Stimulated activated naive B cell treated with anti-CD40 and anti-IgM and Interleukin-4, amounts not matched to agents 10 μg/mL and 1 μg/mL and 100 μg/mL, for 72 hours (primary cell): ENCODE measurements around the gene NSUN4.
"Not testable (repeated sequence)": the region's sequence is repeated elsewhere in the genome, so short reads cannot be mapped to it uniquely, and the experiment has no call there.

ENCODE experiments used
- ATAC-seq, 2 donors: fragments of 150-1000 bp; cut with Tn5 transposase; replicated peaks; 2 replicates each; pipeline ENCODE4 v1.10.0; 2021; ENCODE audit warnings: moderate library complexity in 1 of 2
- DNase-seq: peaks from one replicate; pipeline ENCODE4 v3.0.0; 2021
- H3K27ac Mint-ChIP-seq: one replicate; pipeline ENCODE4 v1.8.0; 2022; ENCODE audit warnings: mild to moderate bottlenecking, mixed read lengths
- H3K27me3 Mint-ChIP-seq, 2 donors: one replicate each; pipeline ENCODE4 v1.8.0; 2022; ENCODE audit warnings: mixed read lengths in 2 of 2
- H3K36me3 Mint-ChIP-seq, 2 donors: one replicate each; pipeline ENCODE4 v1.8.0; 2022; ENCODE audit warnings: mixed read lengths in 2 of 2, mild to moderate bottlenecking in 1 of 2
- H3K4me1 Mint-ChIP-seq, 2 donors: one replicate each; pipeline ENCODE4 v1.8.0; 2022; ENCODE audit warnings: mixed read lengths in 2 of 2, mild to moderate bottlenecking in 1 of 2
- H3K4me3 Mint-ChIP-seq, 2 donors: one replicate each; pipeline ENCODE4 v1.8.0; 2022; ENCODE audit warnings: mild to moderate bottlenecking in 2 of 2, mixed read lengths in 2 of 2, moderate library complexity in 1 of 2
- H3K9me3 Mint-ChIP-seq, 2 donors: one replicate each; pipeline ENCODE4 v1.8.0; 2022; ENCODE audit warnings: mixed read lengths in 2 of 2, mild to moderate bottlenecking in 1 of 2

NSUN4 gene

GRCh38 chr1:46315669-46316403, 24.8 kb upstream of the NSUN4 start:
- Mint-ChIP-seq H3K9me3 (no peaks in the 10 kb centered on the region), H3K27ac (peak overlapping the region; percentile 2), H3K4me3 (no peak overlapping the region), H3K27me3 (no peaks in the 10 kb centered on the region), H3K4me1 (peaks cover 10 to 21% of the 10 kb centered on the region in 2 donors), H3K36me3 (peaks cover 39 to 47% of the 10 kb centered on the region in 2 donors)
- ATAC-seq = peak; percentile 72 to 82
- DNase-seq = no peak

- peaks cover 20 to 35% of the 10 kb centered on the region in 2 donors for H3K4me1 Mint-ChIP-seq
- H3K9me3 Mint-ChIP-seq = no peaks in the 10 kb centered on the region
- H3K27ac Mint-ChIP-seq = peak overlapping the region; percentile 9
- ATAC-seq = no peak
- no peak overlapping the region for H3K4me3 Mint-ChIP-seq
- DNase-seq = no peak
- H3K27me3 Mint-ChIP-seq = no peaks in the 10 kb centered on the region
- peaks cover 45 to 51% of the 10 kb centered on the region in 2 donors for H3K36me3 Mint-ChIP-seq
These were observed 23.3 kb upstream of the NSUN4 start for GRCh38 chr1:46317323-46317722.

GRCh38 chr1:46319301-46319700, 21.3 kb upstream of the NSUN4 start:
- not testable (repeated sequence) for ATAC-seq, H3K9me3 Mint-ChIP-seq, H3K4me3 Mint-ChIP-seq, H3K27me3 Mint-ChIP-seq, H3K27ac Mint-ChIP-seq, DNase-seq
- Mint-ChIP-seq H3K36me3 (peaks cover 37 to 48% of the 10 kb centered on the region in 2 donors), H3K4me1 (peaks cover 22 to 45% of the 10 kb centered on the region in 2 donors)

GRCh38 chr1:46319960-46320914, 20.4 kb upstream of the NSUN4 start:
- H3K27ac Mint-ChIP-seq = peak overlapping the region; percentile 48

GRCh38 chr1:46322191-46322590, 18.4 kb upstream of the NSUN4 start:
- peaks cover 33 to 47% of the 10 kb centered on the region in 2 donors for H3K36me3 Mint-ChIP-seq
- not testable (repeated sequence) for H3K27me3 Mint-ChIP-seq, ATAC-seq, DNase-seq, H3K9me3 Mint-ChIP-seq
- H3K27ac Mint-ChIP-seq = peak overlapping the region; percentile 86
- H3K4me3 Mint-ChIP-seq = peak overlapping the region in 1 of 2 donors; percentile 21
- peaks cover 23 to 60% of the 10 kb centered on the region in 2 donors for H3K4me1 Mint-ChIP-seq

More at GRCh38 chr1:46319960-46320914, 20.4 kb upstream of the NSUN4 start:
- DNase-seq, H3K4me3 Mint-ChIP-seq, H3K27me3 Mint-ChIP-seq, ATAC-seq, H3K9me3 Mint-ChIP-seq: not testable (repeated sequence)
- Mint-ChIP-seq H3K36me3 (peaks cover 33 to 48% of the 10 kb centered on the region in 2 donors), H3K4me1 (peaks cover 22 to 53% of the 10 kb centered on the region in 2 donors)

- ATAC-seq (peak; percentile 63 to 64), DNase-seq (peak; percentile 69)
- peaks cover 33 to 54% of the 10 kb centered on the region in 2 donors for H3K36me3 Mint-ChIP-seq
- H3K27ac Mint-ChIP-seq = peak overlapping the region; percentile 96
- H3K9me3 Mint-ChIP-seq, H3K27me3 Mint-ChIP-seq: not testable (repeated sequence)
- peaks cover 21 to 71% of the 10 kb centered on the region in 2 donors for H3K4me1 Mint-ChIP-seq
- H3K4me3 Mint-ChIP-seq = peak overlapping the region; percentile 63 to 69
These were observed 15.1 kb upstream of the NSUN4 start for GRCh38 chr1:46325285-46326076.

GRCh38 chr1:46328182-46328581, 12.4 kb upstream of the NSUN4 start:
- not testable (repeated sequence) for H3K9me3 Mint-ChIP-seq, ATAC-seq, DNase-seq, H3K27ac Mint-ChIP-seq, H3K27me3 Mint-ChIP-seq
- H3K4me1 Mint-ChIP-seq = peaks cover 19 to 79% of the 10 kb centered on the region in 2 donors
- H3K36me3 Mint-ChIP-seq = peaks cover 38 to 51% of the 10 kb centered on the region in 2 donors
- H3K4me3 Mint-ChIP-seq = peak overlapping the region in 1 of 2 donors; percentile 44

GRCh38 chr1:46329807-46330206, 10.8 kb upstream of the NSUN4 start:
- H3K27ac Mint-ChIP-seq = peak overlapping the region; percentile 31
- peaks cover 21 to 81% of the 10 kb centered on the region in 2 donors for H3K4me1 Mint-ChIP-seq
- H3K4me3 Mint-ChIP-seq = peak overlapping the region; percentile 90 to 91
- H3K9me3 Mint-ChIP-seq, H3K27me3 Mint-ChIP-seq, ATAC-seq, DNase-seq: not testable (repeated sequence)
- peaks cover 34 to 43% of the 10 kb centered on the region in 2 donors for H3K36me3 Mint-ChIP-seq

GRCh38 chr1:46330381-46330780, 10.2 kb upstream of the NSUN4 start:
- DNase-seq, ATAC-seq, H3K9me3 Mint-ChIP-seq, H3K27me3 Mint-ChIP-seq: not testable (repeated sequence)
- H3K27ac Mint-ChIP-seq = peak overlapping the region; percentile 97
- peaks cover 30 to 37% of the 10 kb centered on the region in 2 donors for H3K36me3 Mint-ChIP-seq
- peaks cover 17 to 75% of the 10 kb centered on the region in 2 donors for H3K4me1 Mint-ChIP-seq
- peak overlapping the region; percentile 90 to 91 for H3K4me3 Mint-ChIP-seq

- Mint-ChIP-seq H3K27ac (peak overlapping the region; percentile 97), H3K4me3 (peak overlapping the region; percentile 90 to 91)
These were observed 8.6 kb upstream of the NSUN4 start for GRCh38 chr1:46331786-46332540.

GRCh38 chr1:46333300-46334029, 7.1 kb upstream of the NSUN4 start:
- ATAC-seq = peak; percentile 79 to 80
- H3K4me1 Mint-ChIP-seq = peaks cover 15 to 54% of the 10 kb centered on the region in 2 donors
- peak overlapping the region in 1 of 2 donors; percentile 11 for H3K4me3 Mint-ChIP-seq
- H3K36me3 Mint-ChIP-seq = peaks cover 26 to 27% of the 10 kb centered on the region in 2 donors
- peak overlapping the region; percentile 88 for H3K27ac Mint-ChIP-seq
- no peaks in the 10 kb centered on the region for H3K27me3 Mint-ChIP-seq
- DNase-seq = peak; percentile 63
- peaks cover 0 to 4% of the 10 kb centered on the region in 2 donors for H3K9me3 Mint-ChIP-seq

More at GRCh38 chr1:46331786-46332540, 8.6 kb upstream of the NSUN4 start:
- peaks cover 15 to 64% of the 10 kb centered on the region in 2 donors for H3K4me1 Mint-ChIP-seq
- peaks cover 29 to 33% of the 10 kb centered on the region in 2 donors for H3K36me3 Mint-ChIP-seq
- H3K27me3 Mint-ChIP-seq, H3K9me3 Mint-ChIP-seq: not testable (repeated sequence)
- ATAC-seq (peak; percentile 37 to 39), DNase-seq (peak; percentile 76)

- peaks cover 25% of the 10 kb centered on the region in 2 donors for H3K36me3 Mint-ChIP-seq
- peaks cover 17 to 57% of the 10 kb centered on the region in 2 donors for H3K4me1 Mint-ChIP-seq
- ATAC-seq = no peak
- H3K9me3 Mint-ChIP-seq = peaks cover 0 to 6% of the 10 kb centered on the region in 2 donors
- no peak for DNase-seq
- H3K4me3 Mint-ChIP-seq = no peak overlapping the region
- no peaks in the 10 kb centered on the region for H3K27me3 Mint-ChIP-seq
- peak overlapping the region; percentile 88 for H3K27ac Mint-ChIP-seq
These were observed 6.6 kb upstream of the NSUN4 start for GRCh38 chr1:46334030-46334384.
